K562 (cell line): ENCODE measurements around the gene B3GNT4. TPM values are rescaled to one million over a fixed set of nuclear protein-coding genes. Genes with fewer than 3 reads are reported as not detected.

ENCODE experiments used
- ATF2 ChIP-seq: sonication (generic); formaldehyde crosslinking; IDR thresholded peaks from 2 replicates; pipeline ENCODE4 v1.8.1; 2022; ENCODE audit warnings: missing genetic modification reagents
- DLX4 ChIP-seq: fragments of 250-450 bp; sonication (Bioruptor Pico); IDR thresholded peaks from 2 replicates; pipeline ENCODE4 v1.6.1; 2021; ENCODE audit warnings: mild to moderate bottlenecking
- ETV6 ChIP-seq, 3 experiments: fragments of 150-350 bp in 1 of 3; sonication (generic) in 1 of 3; formaldehyde crosslinking in 1 of 3; IDR thresholded peaks; 2 replicates each; pipeline versions ENCODE4 v1.6.1 to v1.8.0; 2014 to 2022; ENCODE audit warnings: borderline replicate concordance in 2 of 3, low read depth in 2 of 3, antibody characterized with exemption in 1 of 3, low read length in 1 of 3, mild to moderate bottlenecking in 1 of 3, missing genetic modification reagents in 1 of 3
- HMG20A ChIP-seq: fragments of 450-650 bp; formaldehyde crosslinking; conservative IDR thresholded peaks from 2 replicates; pipeline ENCODE4 v1.4.0; 2020; ENCODE audit warnings: mild to moderate bottlenecking, mixed read lengths
- ID3 ChIP-seq, 2 experiments: fragments of 250-450 bp in 1 of 2; fragments of 450-650 bp in 1 of 2; sonication (Bioruptor Pico) in 1 of 2; IDR thresholded peaks; 2 replicates each; pipeline versions ENCODE4 v1.6.1 to v1.8.0; 2016 to 2021; ENCODE audit warnings: mild to moderate bottlenecking in 2 of 2, moderate library complexity in 2 of 2, missing compliant biosample characterization in 1 of 2, missing genetic modification characterization in 1 of 2
- POLR3A ChIP-seq: IDR thresholded peaks from 2 replicates; pipeline ENCODE4 v1.6.1; 2011; ENCODE audit warnings: borderline replicate concordance, mild to moderate bottlenecking, moderate library complexity; ENCODE audit not compliant: insufficient read length, insufficient read depth; ENCODE audit errors: extremely low read depth
- RERE ChIP-seq: sonication (generic); formaldehyde crosslinking; IDR thresholded peaks from 2 replicates; pipeline ENCODE4 v1.8.0; 2023; ENCODE audit warnings: missing genetic modification reagents, mild to moderate bottlenecking, borderline replicate concordance
- SRSF3 ChIP-seq: fragments of 200-400 bp; formaldehyde crosslinking; IDR thresholded peaks from 2 replicates; pipeline ENCODE4 v1.6.1; 2016; ENCODE audit warnings: mild to moderate bottlenecking, low read length, moderate library complexity; ENCODE audit not compliant: insufficient read depth
- TAF1 ChIP-seq: IDR thresholded peaks from 2 replicates; pipeline ENCODE4 v1.6.1; 2011; ENCODE audit warnings: mild to moderate bottlenecking, low read length, moderate library complexity; ENCODE audit not compliant: insufficient read depth, control insufficient read depth, severe bottlenecking; ENCODE audit errors: extremely low read depth
- TFE3 ChIP-seq: fragments of 450-650 bp; formaldehyde crosslinking; IDR thresholded peaks from 2 replicates; pipeline ENCODE4 v1.4.0; 2020; ENCODE audit warnings: mild to moderate bottlenecking, mixed read lengths
- ZBTB34 ChIP-seq: fragments of 250-450 bp; sonication (Bioruptor Pico); IDR thresholded peaks from 2 replicates; pipeline ENCODE4 v1.8.0; 2021; ENCODE audit warnings: mild to moderate bottlenecking, moderate library complexity
- ZKSCAN8 ChIP-seq: fragments of 200-800 bp; sonication (Bioruptor generic); IDR thresholded peaks from 2 replicates; pipeline ENCODE4 v1.6.1; 2016; ENCODE audit warnings: missing genetic modification characterization, missing compliant biosample characterization
- ZNF212 ChIP-seq: fragments of 450-650 bp; formaldehyde crosslinking; IDR thresholded peaks from 2 replicates; pipeline ENCODE4 v1.4.0; 2020; ENCODE audit warnings: mild to moderate bottlenecking
- polyA plus RNA-seq, 8 experiments: library from polyadenylated mRNA; depleted of rRNA in 4 of 8; stranded (reverse) in 5 of 8; unstranded in 3 of 8; fragments of >200 nt; fragmentation: Nextera tagmentation in 2 of 8; fragmentation: Illumina TruSeq in 1 of 8; extraction: Ambion mirVana in 2 of 8; extraction: Trizol in 1 of 8; gene quantifications; 2 replicates each; pipeline versions ENCODE4 v1.2.1 to v1.2.3, GENCODE V29; 2011 to 2014; ENCODE audit warnings: inconsistent platforms in 1 of 8, missing spikeins in 1 of 8
- total RNA-seq, 7 experiments: library from RNA; depleted of rRNA in 6 of 7; stranded (reverse); fragments of >200 nt in 6 of 7; fragmentation: Illumina TruSeq in 2 of 7; extraction: Trizol in 2 of 7; gene quantifications; 2 replicates each; pipeline versions ENCODE4 v1.2.1 to v1.2.3, GENCODE V29; 2011 to 2021; ENCODE audit warnings: low replicate concordance in 1 of 7

Gene B3GNT4
- total and polyA plus RNA-seq, 9 of the 15 experiments (the other 6 are each of a cell fraction or from before 2014, with no cell fraction given), result 0.17 to 3.2 (median 1.3) TPM

- TF ChIP-seq RERE (CRISPR knock-in tag) (0 out of 2 replicates have a peak, but pooled peaks have one; percentile 88), ZNF212 (no peak), TAF1 (no peak), ZBTB34 (CRISPR knock-in tag) (no peak), ID3 (CRISPR knock-in tag; IDR thresholded peaks at IDR 0.05) (no peak), ID3 (tag; IDR thresholded peaks at IDR 0.05) (peak; percentile 67), SRSF3 (no peak), POLR3A (no peak), ETV6 (IDR thresholded peaks at IDR 0.05; ENCODE audit: borderline replicate concordance in 1 of 2, low read depth in 2 of 2, low read length in 1 of 2) (no peak), ETV6 (CRISPR knock-in tag; IDR thresholded peaks at IDR 0.05; ENCODE audit: borderline replicate concordance) (peak; percentile 96; the same call in 1 of the 2 replicates), DLX4 (CRISPR knock-in tag) (no peak), ZKSCAN8 (CRISPR knock-in tag) (no peak), ATF2 (peak; percentile 82; the same call in 1 of the 2 replicates), TFE3 (CRISPR knock-in tag) (no peak), HMG20A (CRISPR knock-in tag) (no peak)
Measured at GRCh38 chr12:122226366-122227125, 23.0 kb downstream of the B3GNT4 start (continued).
